GM11168 (cell line): Measurements from ENCODE around the gene CCDC57.

Experiments
- in situ Hi-C: fragments of 300-500 bp; cut with MboI; formaldehyde crosslinking; loops from one replicate; pipeline ENCODE4 v1.12.0; 2022; ENCODE audit warnings: low sequenced_read_pairs; ENCODE audit not compliant: unreplicated experiment

CCDC57 gene

GRCh38 chr17:82088838-82089722 lies 123.6 kb downstream of the CCDC57 start:
- in situ Hi-C loops, result no loop called here

GRCh38 chr17:82087961-82088837 lies 124.4 kb downstream of the CCDC57 start:
- in situ Hi-C loops, result no loop called here

- in situ Hi-C loops, result no loop called here
These were observed 125.4 kb downstream of the CCDC57 start for GRCh38 chr17:82086941-82087906.

GRCh38 chr17:82085931-82086764 lies 126.5 kb downstream of the CCDC57 start:
- in situ Hi-C loops, result no loop called here

- in situ Hi-C loops, result no loop called here
These were observed 127.4 kb downstream of the CCDC57 start for GRCh38 chr17:82085031-82085861.

GRCh38 chr17:82084373-82085030 lies 128.1 kb downstream of the CCDC57 start:
- in situ Hi-C loops, result no loop called here

GRCh38 chr17:82083533-82084359 lies 128.9 kb downstream of the CCDC57 start:
- in situ Hi-C loops, result no loop called here

GRCh38 chr17:82083009-82083408 lies 129.6 kb downstream of the CCDC57 start:
- in situ Hi-C loops, result no loop called here

GRCh38 chr17:82082456-82082855 lies 130.2 kb downstream of the CCDC57 start:
- in situ Hi-C loops, result no loop called here

- in situ Hi-C loops, result no loop called here
These were observed 130.7 kb downstream of the CCDC57 start for GRCh38 chr17:82081966-82082365.

- in situ Hi-C loops, result no loop called here
These were observed 131.1 kb downstream of the CCDC57 start for GRCh38 chr17:82081546-82081945.

GRCh38 chr17:82080789-82081464 lies 131.7 kb downstream of the CCDC57 start:
- in situ Hi-C loops, result no loop called here

- in situ Hi-C loops, result no loop called here
These were observed 132.4 kb downstream of the CCDC57 start for GRCh38 chr17:82080048-82080788.

GRCh38 chr17:82079001-82079677 lies 133.5 kb downstream of the CCDC57 start:
- in situ Hi-C loops, result no loop called here

GRCh38 chr17:82078433-82078832 lies 134.2 kb downstream of the CCDC57 start:
- in situ Hi-C loops, result no loop called here
